Subcutaneous adipose tissue (tissue), 4 donors: ENCODE results near the gene MACF1. TPM values are rescaled to one million over a fixed set of nuclear protein-coding genes. Genes with fewer than 3 reads are reported as not detected.

Source experiments
- total RNA-seq, 4 donors: library from RNA; depleted of rRNA; stranded (reverse); fragments of >200 nt; gene quantifications; one replicate each; pipeline ENCODE4 v1.1.0, GENCODE V29; 2016
- TF ChIP-seq, protein P1 (sequence below): fragments of 450-650 bp; IDR thresholded peaks from one replicate; pipeline ENCODE4 v1.5.1; 2016; ENCODE audit warnings: low read depth, mild to moderate bottlenecking, control low read depth, antibody characterized with exemption, moderate library complexity

MACF1 gene
- total RNA-seq, 4 donors from 2014 or later: 297 to 398 (median 352) TPM

DNA sequence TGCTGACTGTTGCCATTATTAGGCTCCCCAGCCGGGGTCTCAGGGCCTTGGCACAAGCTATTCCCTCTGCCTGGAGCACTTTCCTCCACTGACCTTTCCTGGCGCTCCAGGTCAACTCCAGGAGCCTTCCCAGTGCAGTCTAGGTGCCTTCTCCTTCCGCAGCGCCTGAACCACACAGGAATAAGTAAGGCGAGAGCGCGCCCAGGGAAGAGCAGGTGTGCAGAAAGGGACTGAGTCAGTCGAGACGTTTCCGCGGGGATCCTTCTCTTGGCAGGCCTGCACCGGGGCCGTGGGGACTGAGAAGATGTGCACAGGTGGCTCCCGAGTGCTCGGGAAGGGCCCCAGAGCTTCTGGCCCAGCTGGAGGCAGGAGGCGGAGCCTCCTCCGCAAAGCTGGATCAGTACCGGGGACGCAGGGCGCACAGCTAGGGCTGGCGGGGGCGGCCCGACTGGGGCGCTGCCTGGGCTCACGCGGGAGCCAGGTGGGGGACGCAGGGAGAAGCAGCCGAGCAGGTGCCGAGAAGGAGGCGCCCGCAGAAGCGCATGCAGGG is 286.2 kb downstream of the MACF1 start:
- TF ChIP-seq, protein P1, sequence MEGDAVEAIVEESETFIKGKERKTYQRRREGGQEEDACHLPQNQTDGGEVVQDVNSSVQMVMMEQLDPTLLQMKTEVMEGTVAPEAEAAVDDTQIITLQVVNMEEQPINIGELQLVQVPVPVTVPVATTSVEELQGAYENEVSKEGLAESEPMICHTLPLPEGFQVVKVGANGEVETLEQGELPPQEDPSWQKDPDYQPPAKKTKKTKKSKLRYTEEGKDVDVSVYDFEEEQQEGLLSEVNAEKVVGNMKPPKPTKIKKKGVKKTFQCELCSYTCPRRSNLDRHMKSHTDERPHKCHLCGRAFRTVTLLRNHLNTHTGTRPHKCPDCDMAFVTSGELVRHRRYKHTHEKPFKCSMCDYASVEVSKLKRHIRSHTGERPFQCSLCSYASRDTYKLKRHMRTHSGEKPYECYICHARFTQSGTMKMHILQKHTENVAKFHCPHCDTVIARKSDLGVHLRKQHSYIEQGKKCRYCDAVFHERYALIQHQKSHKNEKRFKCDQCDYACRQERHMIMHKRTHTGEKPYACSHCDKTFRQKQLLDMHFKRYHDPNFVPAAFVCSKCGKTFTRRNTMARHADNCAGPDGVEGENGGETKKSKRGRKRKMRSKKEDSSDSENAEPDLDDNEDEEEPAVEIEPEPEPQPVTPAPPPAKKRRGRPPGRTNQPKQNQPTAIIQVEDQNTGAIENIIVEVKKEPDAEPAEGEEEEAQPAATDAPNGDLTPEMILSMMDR: no peak

- TF ChIP-seq, protein P1: no peak
Observed at GRCh38 chr1:39491146-39491921, 286.8 kb downstream of the MACF1 start, which contains the start of gene BMP8A. TSS of gene BMP8A (plus strand) at chr1:39491636. CDS start at chr1:39491992, 356 bp downstream.

GRCh38 chr1:39494671-39495410 is 290.3 kb downstream of the MACF1 start:
- TF ChIP-seq, protein P1: no peak

- TF ChIP-seq, protein P1: no peak
Observed at GRCh38 chr1:39497585-39497984, 293.1 kb downstream of the MACF1 start.

GRCh38 chr1:39499668-39500067 is 295.2 kb downstream of the MACF1 start:
- TF ChIP-seq, protein P1: no peak

DNA sequence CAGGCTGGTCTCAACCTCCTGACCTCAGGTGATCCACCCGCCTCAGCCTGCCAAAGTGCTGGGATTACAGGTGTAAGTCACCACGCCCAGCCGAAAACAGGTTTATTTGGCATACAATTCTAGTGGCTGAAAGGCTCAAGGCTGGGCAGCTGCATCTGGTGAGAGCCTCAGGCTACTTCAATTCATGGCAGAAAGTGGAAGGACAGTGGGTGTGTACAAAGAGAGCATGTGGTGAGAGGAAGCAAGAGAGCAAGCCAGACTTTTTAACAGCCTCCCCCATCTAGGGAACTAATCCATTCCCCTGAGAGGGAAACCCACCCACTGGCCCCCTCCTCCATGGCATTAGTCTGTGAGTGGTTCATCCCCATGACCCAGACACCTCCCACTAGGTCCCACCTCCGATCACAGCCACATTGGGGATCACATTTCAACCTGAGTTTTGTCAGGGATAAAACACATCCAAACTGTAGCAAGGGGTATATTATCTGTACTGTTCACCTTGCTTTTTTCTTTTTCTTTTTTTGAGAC is 296.4 kb downstream of the MACF1 start:
- TF ChIP-seq, protein P1: no peak

DNA sequence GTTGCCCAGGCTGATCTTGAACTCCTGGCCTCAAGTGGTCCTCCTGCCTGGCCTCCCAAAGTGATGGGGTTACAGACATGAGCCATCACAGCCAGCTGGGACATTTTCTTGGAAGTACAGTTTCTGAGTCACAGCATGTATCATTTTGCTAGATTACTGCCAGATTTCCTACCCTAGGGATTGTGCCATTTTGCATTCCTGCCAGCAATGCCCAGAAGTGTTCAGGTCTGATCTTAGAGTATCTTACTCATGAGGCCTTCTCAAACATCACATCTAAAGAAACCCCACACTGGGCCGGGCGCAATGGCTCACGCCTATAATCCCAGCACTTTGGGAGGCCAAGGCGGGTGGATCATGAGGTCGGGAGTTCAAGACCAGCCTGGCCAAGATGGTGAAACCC is 297.2 kb downstream of the MACF1 start:
- TF ChIP-seq, protein P1: no peak
